Nephron (organoid): ENCODE measurements around the gene SNAPC2.
A peak's percentile ranks its signal among the peaks of the same experiment; 100 is the strongest.
"Not testable (repeated sequence)": the region's sequence is repeated elsewhere in the genome, so short reads cannot be mapped to it uniquely, and the experiment has no call there.

Experiments
- H3K27ac Mint-ChIP-seq, 3 experiments: 2 replicates each; pipeline ENCODE4 v1.8.0; 2020; ENCODE audit warnings: mixed read lengths in 3 of 3, mild to moderate bottlenecking in 2 of 3, moderate library complexity in 1 of 3
- H3K27me3 Mint-ChIP-seq: 2 replicates; pipeline ENCODE4 v1.8.0; 2021; ENCODE audit warnings: low read depth, mild to moderate bottlenecking, moderate library complexity, mixed read lengths
- H3K36me3 Mint-ChIP-seq: 2 replicates; pipeline ENCODE4 v1.8.0; 2020; ENCODE audit warnings: low read depth, mixed read lengths
- H3K4me1 Mint-ChIP-seq: 2 replicates; pipeline ENCODE4 v1.8.0; 2020; ENCODE audit warnings: mixed read lengths
- H3K4me3 Mint-ChIP-seq, 3 experiments: 2 replicates each; pipeline ENCODE4 v1.8.0; 2020; ENCODE audit warnings: mild to moderate bottlenecking in 3 of 3, mixed read lengths in 3 of 3, moderate library complexity in 2 of 3
- H3K9me3 Mint-ChIP-seq: 2 replicates; pipeline ENCODE4 v1.8.0; 2020; ENCODE audit warnings: mixed read lengths
- TF ChIP-seq, protein P1 (sequence below), 3 experiments: fragments of 200-600 bp; sonication (generic); IDR thresholded peaks; one replicate each; pipeline ENCODE4 v1.5.0; 2021; ENCODE audit warnings: antibody characterized with exemption in 3 of 3; ENCODE audit not compliant: unreplicated experiment in 3 of 3

SNAPC2 gene

DNA sequence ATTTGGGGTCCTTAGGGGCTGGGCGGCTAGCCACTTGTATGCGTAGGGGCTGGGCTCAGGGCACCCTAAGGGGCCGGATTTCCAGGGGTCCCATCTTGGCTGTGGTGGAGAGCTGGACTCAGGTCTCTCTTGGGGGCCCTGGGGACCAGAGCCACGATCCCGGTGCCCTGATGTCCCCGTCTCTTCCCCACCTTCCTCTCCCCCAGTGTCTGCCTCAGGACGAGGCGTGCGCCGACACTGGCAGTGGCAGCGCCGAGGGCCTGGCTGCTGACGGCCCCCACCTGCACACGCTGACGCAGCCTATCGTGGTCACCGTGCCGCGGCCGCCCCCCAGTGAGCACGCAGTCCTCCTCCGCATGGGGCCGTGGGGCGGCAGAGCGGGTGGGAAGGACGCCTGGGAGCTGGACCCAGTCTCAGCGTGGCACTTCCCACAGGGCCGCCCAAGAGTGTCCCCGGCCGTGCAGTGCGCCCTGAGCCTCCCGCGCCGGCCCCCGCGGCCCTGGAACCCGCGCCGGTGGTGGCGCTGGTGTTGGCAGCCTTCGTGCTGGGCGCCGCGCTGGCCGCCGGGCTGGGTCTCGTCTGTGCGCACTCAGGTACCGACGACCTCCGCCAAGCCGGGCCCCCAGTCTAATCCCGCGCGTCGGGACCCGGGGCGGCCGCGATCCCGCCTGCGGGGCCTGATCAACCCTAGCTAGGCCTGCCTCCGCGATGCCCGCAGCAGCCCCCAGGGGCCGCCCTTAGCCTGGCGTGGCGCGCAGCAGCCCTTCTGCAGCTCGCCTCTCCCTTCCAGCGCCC lies 2.7 kb upstream of the SNAPC2 start:
- Mint-ChIP-seq H3K27ac (no peak overlapping the region), H3K27me3 (peaks cover 59% of the 10 kb centered on the region), H3K9me3 (no peaks in the 10 kb centered on the region), H3K4me3 (peak overlapping the region; percentile 78 to 82 (median 80)), H3K4me1 (peaks cover 20% of the 10 kb centered on the region), H3K36me3 (peaks cover 5% of the 10 kb centered on the region)
- TF ChIP-seq, protein P1, sequence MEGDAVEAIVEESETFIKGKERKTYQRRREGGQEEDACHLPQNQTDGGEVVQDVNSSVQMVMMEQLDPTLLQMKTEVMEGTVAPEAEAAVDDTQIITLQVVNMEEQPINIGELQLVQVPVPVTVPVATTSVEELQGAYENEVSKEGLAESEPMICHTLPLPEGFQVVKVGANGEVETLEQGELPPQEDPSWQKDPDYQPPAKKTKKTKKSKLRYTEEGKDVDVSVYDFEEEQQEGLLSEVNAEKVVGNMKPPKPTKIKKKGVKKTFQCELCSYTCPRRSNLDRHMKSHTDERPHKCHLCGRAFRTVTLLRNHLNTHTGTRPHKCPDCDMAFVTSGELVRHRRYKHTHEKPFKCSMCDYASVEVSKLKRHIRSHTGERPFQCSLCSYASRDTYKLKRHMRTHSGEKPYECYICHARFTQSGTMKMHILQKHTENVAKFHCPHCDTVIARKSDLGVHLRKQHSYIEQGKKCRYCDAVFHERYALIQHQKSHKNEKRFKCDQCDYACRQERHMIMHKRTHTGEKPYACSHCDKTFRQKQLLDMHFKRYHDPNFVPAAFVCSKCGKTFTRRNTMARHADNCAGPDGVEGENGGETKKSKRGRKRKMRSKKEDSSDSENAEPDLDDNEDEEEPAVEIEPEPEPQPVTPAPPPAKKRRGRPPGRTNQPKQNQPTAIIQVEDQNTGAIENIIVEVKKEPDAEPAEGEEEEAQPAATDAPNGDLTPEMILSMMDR (IDR thresholded peaks at IDR 0.05; ENCODE audit: unreplicated experiment in 3 of 3): peak; percentile 63 to 67 (median 65)

DNA sequence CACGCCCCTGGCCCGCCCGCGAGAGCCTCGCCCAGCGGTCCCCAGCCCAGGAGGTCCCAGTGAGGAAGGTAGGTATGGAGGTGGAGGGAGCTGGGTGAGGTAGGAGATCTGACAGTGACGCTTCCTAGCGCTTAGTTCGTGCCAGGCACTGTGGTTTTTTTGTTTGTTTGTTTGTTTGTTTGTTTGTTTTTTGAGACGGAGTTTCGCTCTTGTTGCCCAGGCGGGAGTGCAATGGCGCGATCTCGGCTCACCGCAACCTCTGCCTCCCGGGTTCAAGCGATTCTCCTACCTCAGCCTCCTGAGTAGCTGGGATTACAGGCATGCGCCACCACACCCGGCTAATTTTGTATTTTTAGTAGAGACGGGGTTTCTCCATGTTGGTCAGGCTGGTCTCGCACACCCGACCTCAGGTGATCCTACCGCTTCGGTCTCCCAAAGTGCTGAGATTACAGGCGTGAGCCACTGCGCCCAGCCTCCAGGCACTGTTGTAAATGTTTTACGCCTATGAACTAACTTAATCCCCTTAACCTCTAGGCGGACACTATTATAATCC lies 2.0 kb upstream of the SNAPC2 start:
- not testable (repeated sequence) for H3K27ac Mint-ChIP-seq, H3K9me3 Mint-ChIP-seq, H3K36me3 Mint-ChIP-seq
- Mint-ChIP-seq H3K27me3 (peaks cover 59% of the 10 kb centered on the region), H3K4me3 (peak overlapping the region; percentile 63 to 72 (median 66)), H3K4me1 (peaks cover 20% of the 10 kb centered on the region)
- TF ChIP-seq, protein P1 (IDR thresholded peaks at IDR 0.05; ENCODE audit: unreplicated experiment in 3 of 3): peak in 2 of 3 experiments; percentile 1 to 7

DNA sequence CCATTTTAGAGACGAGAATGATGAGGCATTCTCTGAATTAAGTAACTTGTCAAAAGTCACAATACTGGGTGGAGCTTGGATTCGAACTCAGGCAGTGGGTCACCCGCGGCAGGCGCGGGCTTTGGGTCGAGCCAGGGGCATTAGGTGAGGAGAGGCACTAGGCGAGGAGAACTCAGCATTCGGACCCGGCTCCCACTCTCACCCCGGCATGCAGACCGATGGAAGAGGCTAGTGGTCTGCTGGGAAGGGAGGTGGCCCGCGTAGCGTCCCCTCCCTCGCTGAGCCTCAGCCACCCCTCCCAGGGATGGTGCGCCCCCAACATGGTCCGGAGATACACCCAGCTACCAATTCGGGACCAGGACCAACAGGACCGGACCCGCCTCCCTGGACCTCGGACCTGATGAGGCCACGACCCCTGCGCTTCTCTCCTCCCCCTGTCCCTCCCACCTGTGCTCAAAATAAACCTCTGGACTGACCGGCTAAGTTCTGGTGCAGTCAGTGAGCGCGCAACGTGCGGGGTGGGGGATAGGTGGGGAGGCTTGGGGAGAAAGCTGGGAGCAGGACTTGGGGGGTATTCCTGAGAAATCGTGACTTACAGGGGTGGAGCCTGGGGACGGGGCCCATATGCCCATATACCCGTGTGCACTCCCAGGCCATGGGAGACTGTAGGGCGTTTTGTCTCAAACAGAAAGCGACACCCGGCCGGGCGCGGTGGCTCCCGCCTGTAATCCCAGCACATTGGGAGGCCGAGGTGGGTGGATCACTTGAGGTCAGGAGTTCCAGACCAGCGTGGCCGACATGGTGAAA lies 1.3 kb upstream of the SNAPC2 start:
- TF ChIP-seq, protein P1 (IDR thresholded peaks at IDR 0.05; ENCODE audit: unreplicated experiment in 3 of 3): no peak
- Mint-ChIP-seq H3K27ac (no peak overlapping the region), H3K36me3 (no peaks in the 10 kb centered on the region), H3K4me3 (peak overlapping the region; percentile 83 to 90 (median 90)), H3K9me3 (no peaks in the 10 kb centered on the region), H3K4me1 (peaks cover 20% of the 10 kb centered on the region), H3K27me3 (peaks cover 55% of the 10 kb centered on the region)

DNA sequence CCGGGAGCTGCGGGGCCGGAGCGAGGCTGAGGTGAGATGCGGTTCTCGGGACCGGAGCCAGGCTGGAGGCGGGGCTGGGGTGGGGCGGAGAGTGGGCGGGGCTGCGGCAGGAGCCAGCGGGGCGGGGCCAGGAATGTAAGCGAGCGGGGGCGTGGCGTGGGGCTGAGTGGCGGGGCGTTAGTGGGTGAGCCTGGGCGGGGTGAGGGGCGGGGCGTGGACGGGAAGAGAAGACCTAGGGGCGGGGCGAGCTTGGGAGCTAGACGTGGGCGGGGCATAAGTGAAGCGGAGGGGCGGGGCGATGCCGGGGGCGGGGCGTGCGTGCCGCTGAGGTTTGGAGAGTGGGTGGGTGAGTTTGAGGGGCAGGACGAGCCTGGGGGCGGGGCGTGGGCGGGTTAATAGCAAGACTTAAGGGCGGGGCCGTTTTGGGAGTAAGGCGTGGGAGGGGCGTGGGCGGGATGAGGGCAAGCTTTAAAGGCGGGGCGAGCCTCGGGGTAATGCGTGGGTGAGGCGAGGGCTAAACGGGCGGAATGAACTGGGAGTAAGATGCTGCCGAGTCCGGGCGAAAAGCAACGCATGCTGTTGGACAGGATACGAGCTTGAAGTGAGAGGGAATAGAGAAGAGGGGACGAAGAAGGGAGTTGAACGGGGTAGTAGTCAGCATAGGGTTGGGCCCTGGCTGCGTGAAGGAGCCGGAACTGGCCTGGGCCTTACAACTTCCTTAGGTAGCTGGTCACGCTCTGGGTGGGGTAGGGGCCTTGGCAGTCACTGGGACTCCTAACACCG lies 572 bp downstream of the SNAPC2 start:
- Mint-ChIP-seq H3K9me3 (no peaks in the 10 kb centered on the region), H3K27ac (peak overlapping the region; percentile 89 to 94 (median 92)), H3K4me3 (peak overlapping the region; percentile 83 to 90 (median 90)), H3K36me3 (no peaks in the 10 kb centered on the region), H3K4me1 (peaks cover 20% of the 10 kb centered on the region), H3K27me3 (peaks cover 36% of the 10 kb centered on the region)
- TF ChIP-seq, protein P1 (IDR thresholded peaks at IDR 0.05; ENCODE audit: unreplicated experiment in 3 of 3): no peak

DNA sequence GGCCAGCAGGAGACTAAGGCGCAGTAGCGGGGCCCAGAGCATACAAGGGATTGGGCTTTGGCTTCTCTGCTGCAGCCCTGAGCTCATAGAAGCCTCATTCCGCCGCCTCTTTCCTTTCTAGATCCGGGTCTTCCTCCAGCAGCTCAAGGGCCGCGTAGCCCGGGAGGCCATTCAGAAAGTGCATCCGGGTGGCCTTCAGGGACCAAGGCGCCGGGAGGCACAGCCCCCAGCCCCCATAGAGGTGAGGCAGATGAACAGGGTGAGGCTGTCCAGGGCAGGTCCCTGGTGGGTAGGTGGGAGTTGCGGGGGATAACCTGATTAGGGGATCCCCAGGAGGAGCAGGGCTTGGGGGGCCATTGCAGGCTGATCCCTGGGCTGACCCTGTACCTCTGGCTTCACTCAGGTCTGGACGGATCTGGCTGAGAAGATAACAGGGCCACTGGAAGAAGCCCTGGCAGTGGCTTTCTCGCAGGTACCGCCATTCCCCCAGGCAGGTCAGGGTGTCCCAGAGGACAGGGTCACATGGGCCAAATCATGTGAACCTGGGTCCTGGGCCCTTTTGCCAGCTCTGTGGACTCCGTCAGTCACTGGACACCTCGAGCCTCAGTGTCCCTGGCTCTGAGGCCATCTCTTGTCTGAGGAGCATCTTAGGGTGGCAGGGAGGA lies 1.3 kb downstream of the SNAPC2 start:
- H3K4me3 Mint-ChIP-seq: peak overlapping the region; percentile 83 to 90 (median 90)
- peaks cover 31% of the 10 kb centered on the region for H3K27me3 Mint-ChIP-seq
- H3K27ac Mint-ChIP-seq: peak overlapping the region; percentile 89 to 94 (median 92)
- TF ChIP-seq, protein P1 (IDR thresholded peaks at IDR 0.05; ENCODE audit: unreplicated experiment in 3 of 3): no peak
- no peaks in the 10 kb centered on the region for H3K36me3 Mint-ChIP-seq
- no peaks in the 10 kb centered on the region for H3K9me3 Mint-ChIP-seq
- peaks cover 22% of the 10 kb centered on the region for H3K4me1 Mint-ChIP-seq
